ENCODE measurements around the gene GOLGA8A.
"Not testable (repeated sequence)": the region's sequence is repeated elsewhere in the genome, so short reads cannot be mapped to it uniquely, and the experiment has no call there.

Gene GOLGA8A

DNA sequence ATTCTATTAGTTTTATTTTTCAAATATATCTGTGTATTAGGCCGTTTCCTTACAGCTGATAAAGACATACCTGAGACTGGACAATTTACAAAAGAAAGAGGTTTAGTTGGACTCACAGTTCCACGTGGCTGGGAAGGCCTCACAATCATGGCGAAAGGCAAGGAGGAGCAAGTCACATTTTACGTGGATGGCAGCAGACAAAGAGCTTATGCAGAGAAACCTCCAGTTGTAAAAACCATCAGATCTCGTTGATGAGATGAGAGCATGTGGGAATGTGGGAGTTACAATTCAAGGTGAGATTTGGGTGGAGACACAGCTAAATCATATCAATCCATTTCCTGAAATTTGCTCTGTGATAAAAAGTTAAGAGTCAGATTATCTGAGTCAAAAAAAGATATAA, 2.3 kb upstream of the GOLGA8A start:
- DNase-seq: no peak
- no peaks in the 10 kb centered on the region for H3K36me3 ChIP-seq (ENCODE audit: control insufficient read depth, insufficient read depth, low read length)
- no peaks in the 10 kb centered on the region for H3K27me3 ChIP-seq (replicated peaks; ENCODE audit: control insufficient read depth, insufficient read depth, low read length, poor library complexity, severe bottlenecking)
- no peak overlapping the region for H3K27ac ChIP-seq (ENCODE audit: insufficient read depth, low read length, poor library complexity, severe bottlenecking)
- H3K4me1 ChIP-seq (ENCODE audit: control insufficient read depth, insufficient read depth, low read length, poor library complexity, severe bottlenecking): no peaks in the 10 kb centered on the region
- no peaks in the 10 kb centered on the region for H3K9me3 ChIP-seq (ENCODE audit: control insufficient read depth, low read length)
- no peak overlapping the region for H3K4me3 ChIP-seq (ENCODE audit: insufficient read depth, low read depth, low read length, poor library complexity, severe bottlenecking)

DNA sequence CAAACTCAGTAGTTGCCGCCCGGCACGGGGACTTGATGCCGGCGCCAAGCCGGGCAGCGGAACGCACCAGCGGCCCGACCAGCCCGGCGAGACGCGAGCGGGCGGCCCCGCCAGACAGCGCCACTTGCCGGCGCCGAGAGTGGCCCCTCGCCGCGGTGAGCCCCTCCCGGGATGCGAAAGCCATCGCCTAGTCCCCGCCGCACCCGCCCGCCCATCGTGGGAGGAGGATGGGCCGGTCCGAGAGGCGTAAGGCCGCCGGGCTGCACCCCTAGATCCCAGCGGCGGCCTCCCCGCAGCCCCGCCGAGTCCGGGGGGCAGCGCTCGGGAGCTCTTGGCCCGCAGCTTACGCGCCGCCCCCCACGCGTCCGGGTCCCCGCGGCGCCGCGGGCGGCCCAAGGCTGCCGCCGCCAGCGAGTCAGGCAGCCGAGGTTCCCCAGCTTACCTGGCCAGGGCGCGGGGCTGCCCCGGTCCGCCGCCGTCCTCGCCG, 609 bp downstream of the GOLGA8A start:
- Histone ChIP-seq H3K36me3 (ENCODE audit: control insufficient read depth, insufficient read depth, low read length) (peaks cover 4% of the 10 kb centered on the region), H3K4me3 (ENCODE audit: insufficient read depth, low read depth, low read length, poor library complexity, severe bottlenecking) (peak overlapping the region; percentile 73), H3K4me1 (ENCODE audit: control insufficient read depth, insufficient read depth, low read length, poor library complexity, severe bottlenecking) (no peaks in the 10 kb centered on the region), H3K27ac (ENCODE audit: insufficient read depth, low read length, poor library complexity, severe bottlenecking) (peak overlapping the region; percentile 18), H3K9me3 (ENCODE audit: control insufficient read depth, low read length) (no peaks in the 10 kb centered on the region), H3K27me3 (replicated peaks; ENCODE audit: control insufficient read depth, insufficient read depth, low read length, poor library complexity, severe bottlenecking) (no peaks in the 10 kb centered on the region)
- peak; percentile 11 to 23 (median 20) for DNase-seq

DNA sequence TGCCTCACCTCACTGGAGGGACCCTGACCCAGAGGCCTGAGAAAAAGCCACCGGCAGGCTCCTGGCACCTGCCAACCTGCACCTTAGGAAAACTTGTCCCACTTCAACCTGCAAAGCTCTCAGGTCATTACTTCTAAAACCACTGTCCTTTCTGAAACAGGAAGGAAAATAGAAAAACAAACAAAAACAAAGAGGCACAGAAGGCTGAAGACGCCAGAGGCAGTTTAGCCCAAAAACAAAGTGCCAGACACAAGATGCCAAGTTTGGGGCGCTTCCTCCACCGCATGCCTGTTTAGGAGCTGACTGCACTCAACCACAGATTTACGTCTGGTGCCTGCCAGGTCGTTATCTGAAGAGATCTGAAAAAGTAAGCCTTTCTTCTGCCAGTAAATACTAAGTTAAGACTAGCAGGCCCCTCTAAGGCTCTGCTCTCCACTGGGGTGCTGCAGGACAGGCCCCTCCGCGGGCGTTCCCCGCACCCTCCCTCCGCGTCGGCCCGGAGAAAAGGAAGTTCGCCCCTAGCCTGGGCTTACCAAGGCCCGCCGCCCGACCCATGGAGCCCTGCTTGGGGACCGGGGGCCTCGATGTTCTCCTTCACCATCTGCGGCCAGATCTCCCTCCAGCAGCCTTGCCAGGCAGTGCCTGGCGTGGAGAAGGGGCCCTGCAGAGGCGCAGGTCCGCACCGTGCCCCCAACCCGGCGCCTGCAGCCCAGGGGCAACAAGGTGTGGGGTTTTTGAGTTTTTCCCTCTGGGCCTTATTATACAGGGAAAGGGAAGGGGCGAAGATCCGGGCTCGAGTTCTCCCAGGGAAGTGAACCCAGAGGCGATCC, 1.3 kb downstream of the GOLGA8A start:
- peak overlapping the region; percentile 18 for H3K27ac ChIP-seq (ENCODE audit: insufficient read depth, low read length, poor library complexity, severe bottlenecking)

DNA sequence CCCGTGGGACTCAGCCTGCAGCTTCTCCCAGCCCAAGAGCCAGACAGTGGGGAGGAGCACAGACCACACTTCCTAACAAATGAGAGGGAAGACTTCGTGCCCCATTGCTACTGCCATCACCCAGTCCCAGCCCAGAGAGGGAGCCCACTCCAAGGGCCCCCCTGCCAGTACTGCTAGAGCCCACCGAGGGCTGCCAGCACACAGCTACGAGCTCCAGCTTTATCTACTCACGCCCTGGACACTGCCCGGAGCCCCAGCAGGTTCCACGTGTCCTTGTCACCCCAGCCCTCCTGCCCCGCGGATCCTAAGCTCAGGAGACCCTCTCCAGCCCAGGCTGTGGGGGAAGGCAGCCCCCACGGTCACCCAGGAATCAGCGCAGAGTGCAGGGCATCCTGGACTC, 1.9 kb downstream of the GOLGA8A start:
- Histone ChIP-seq H3K27me3 (replicated peaks; ENCODE audit: control insufficient read depth, insufficient read depth, low read length, poor library complexity, severe bottlenecking) (no peaks in the 10 kb centered on the region), H3K27ac (ENCODE audit: insufficient read depth, low read length, poor library complexity, severe bottlenecking) (no peak overlapping the region), H3K9me3 (ENCODE audit: control insufficient read depth, low read length) (no peaks in the 10 kb centered on the region), H3K36me3 (ENCODE audit: control insufficient read depth, insufficient read depth, low read length) (peaks cover 4% of the 10 kb centered on the region), H3K4me1 (ENCODE audit: control insufficient read depth, insufficient read depth, low read length, poor library complexity, severe bottlenecking) (no peaks in the 10 kb centered on the region), H3K4me3 (ENCODE audit: insufficient read depth, low read depth, low read length, poor library complexity, severe bottlenecking) (peak overlapping the region; percentile 73)
- no peak for DNase-seq

More for the DNA sequence above, 1.3 kb downstream of the GOLGA8A start:
- Histone ChIP-seq H3K9me3 (ENCODE audit: control insufficient read depth, low read length) (no peaks in the 10 kb centered on the region), H3K27me3 (replicated peaks; ENCODE audit: control insufficient read depth, insufficient read depth, low read length, poor library complexity, severe bottlenecking) (no peaks in the 10 kb centered on the region), H3K4me1 (ENCODE audit: control insufficient read depth, insufficient read depth, low read length, poor library complexity, severe bottlenecking) (no peaks in the 10 kb centered on the region), H3K36me3 (ENCODE audit: control insufficient read depth, insufficient read depth, low read length) (peaks cover 4% of the 10 kb centered on the region), H3K4me3 (ENCODE audit: insufficient read depth, low read depth, low read length, poor library complexity, severe bottlenecking) (peak overlapping the region; percentile 73)
- DNase-seq: peak in 2 of 3 donors; percentile 21 to 29

DNA sequence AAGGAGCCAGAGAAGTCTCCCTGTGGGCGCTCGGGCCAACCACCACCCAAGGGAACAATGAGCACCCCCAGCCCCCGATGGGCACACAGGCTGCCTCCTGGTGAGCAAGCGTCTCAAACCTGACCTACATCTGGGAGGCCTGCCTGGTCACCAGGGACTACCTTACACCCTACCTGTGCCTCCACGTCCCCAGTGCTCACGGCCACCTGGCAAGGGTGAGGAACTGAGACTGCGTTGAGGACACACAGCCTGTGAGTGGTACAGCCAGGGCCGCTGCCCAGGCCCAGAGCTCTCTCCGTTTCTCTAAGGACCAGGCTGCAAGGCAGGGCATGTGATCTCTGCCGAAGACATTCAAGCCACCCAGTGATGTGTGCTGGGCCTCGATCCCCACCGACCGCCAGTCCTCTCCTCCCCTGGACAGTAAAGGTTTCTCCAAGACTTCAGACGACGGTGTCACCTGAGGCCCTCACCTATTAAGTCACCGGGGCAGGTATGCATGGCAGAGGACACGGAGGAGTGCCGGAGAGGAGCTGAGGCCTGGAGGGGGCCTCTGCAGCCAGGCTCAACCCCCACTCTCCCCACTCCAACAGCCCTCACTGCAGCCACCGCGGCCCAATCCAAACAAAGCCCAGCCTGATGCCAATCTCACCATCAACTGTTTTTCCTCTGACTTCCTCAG, 2.8 kb downstream of the GOLGA8A start:
- no peaks in the 10 kb centered on the region for H3K27me3 ChIP-seq (replicated peaks; ENCODE audit: control insufficient read depth, insufficient read depth, low read length, poor library complexity, severe bottlenecking)

DNA sequence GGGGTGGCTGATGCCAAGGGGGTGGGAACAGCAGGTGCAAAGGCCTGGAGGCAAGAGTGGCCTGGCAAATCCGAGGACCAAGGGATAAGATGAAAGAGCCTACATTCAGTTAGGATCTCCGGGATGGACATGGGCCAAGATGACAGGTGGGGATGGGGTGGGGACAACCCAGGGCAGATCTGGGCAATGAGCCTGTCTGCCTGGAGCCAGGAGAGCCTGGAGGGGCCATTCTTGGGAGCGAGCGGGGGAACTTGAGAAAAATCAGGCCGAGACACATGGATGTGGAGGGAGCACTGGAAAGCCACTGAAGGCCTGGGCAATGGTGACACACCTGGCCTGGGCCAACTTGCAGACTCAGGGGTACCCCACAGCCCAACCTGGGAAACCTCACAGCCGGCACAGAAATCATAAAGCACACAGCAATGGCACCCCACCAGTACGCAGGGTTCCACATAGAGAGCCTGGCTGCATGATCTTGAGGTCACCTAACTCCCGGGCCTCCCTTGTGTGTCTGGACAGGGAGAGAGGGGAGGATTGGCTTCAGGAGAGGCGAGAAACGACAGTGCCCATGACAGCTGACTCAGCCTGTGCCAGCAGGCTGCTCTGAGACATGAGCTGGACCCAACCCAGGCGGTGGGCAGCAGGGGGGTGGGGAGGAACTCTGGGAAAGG, 3.5 kb downstream of the GOLGA8A start:
- not testable (repeated sequence) for H3K27me3 ChIP-seq (replicated peaks; ENCODE audit: control insufficient read depth, insufficient read depth, low read length, poor library complexity, severe bottlenecking); H3K4me1 ChIP-seq (ENCODE audit: control insufficient read depth, insufficient read depth, low read length, poor library complexity, severe bottlenecking); H3K9me3 ChIP-seq (ENCODE audit: control insufficient read depth, low read length); H3K27ac ChIP-seq (ENCODE audit: insufficient read depth, low read length, poor library complexity, severe bottlenecking); H3K4me3 ChIP-seq (ENCODE audit: insufficient read depth, low read depth, low read length, poor library complexity, severe bottlenecking); H3K36me3 ChIP-seq (ENCODE audit: control insufficient read depth, insufficient read depth, low read length); DNase-seq

More for the DNA sequence above, 2.8 kb downstream of the GOLGA8A start:
- H3K9me3 ChIP-seq (ENCODE audit: control insufficient read depth, low read length): no peaks in the 10 kb centered on the region
- no peak overlapping the region for H3K27ac ChIP-seq (ENCODE audit: insufficient read depth, low read length, poor library complexity, severe bottlenecking)
- peaks cover 4% of the 10 kb centered on the region for H3K36me3 ChIP-seq (ENCODE audit: control insufficient read depth, insufficient read depth, low read length)
- no peak for DNase-seq
- no peaks in the 10 kb centered on the region for H3K4me1 ChIP-seq (ENCODE audit: control insufficient read depth, insufficient read depth, low read length, poor library complexity, severe bottlenecking)
- no peak overlapping the region for H3K4me3 ChIP-seq (ENCODE audit: insufficient read depth, low read depth, low read length, poor library complexity, severe bottlenecking)

DNA sequence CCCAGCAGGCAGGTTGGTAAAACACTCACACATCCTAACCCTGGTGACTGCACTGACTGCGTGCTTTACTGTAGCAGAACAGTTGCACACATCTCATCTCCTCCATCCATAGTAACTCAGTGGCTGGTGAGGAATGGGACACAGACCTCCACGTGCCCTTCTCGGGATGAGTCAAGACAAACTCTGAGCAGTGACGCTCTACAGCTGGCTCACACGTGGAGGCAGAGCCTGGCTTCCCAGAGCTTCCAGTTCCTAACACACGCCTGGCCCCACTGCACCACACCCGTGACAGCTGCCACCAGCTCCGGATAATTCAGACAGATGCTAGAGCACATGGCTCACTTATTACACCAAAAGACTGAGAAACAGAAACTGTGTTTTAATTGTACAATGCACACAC, 7.0 kb downstream of the GOLGA8A start:
- DNase-seq; H3K27me3 ChIP-seq (replicated peaks; ENCODE audit: control insufficient read depth, insufficient read depth, low read length, poor library complexity, severe bottlenecking); H3K9me3 ChIP-seq (ENCODE audit: control insufficient read depth, low read length); H3K27ac ChIP-seq (ENCODE audit: insufficient read depth, low read length, poor library complexity, severe bottlenecking); H3K4me1 ChIP-seq (ENCODE audit: control insufficient read depth, insufficient read depth, low read length, poor library complexity, severe bottlenecking); H3K36me3 ChIP-seq (ENCODE audit: control insufficient read depth, insufficient read depth, low read length); H3K4me3 ChIP-seq (ENCODE audit: insufficient read depth, low read depth, low read length, poor library complexity, severe bottlenecking): not testable (repeated sequence)

DNA sequence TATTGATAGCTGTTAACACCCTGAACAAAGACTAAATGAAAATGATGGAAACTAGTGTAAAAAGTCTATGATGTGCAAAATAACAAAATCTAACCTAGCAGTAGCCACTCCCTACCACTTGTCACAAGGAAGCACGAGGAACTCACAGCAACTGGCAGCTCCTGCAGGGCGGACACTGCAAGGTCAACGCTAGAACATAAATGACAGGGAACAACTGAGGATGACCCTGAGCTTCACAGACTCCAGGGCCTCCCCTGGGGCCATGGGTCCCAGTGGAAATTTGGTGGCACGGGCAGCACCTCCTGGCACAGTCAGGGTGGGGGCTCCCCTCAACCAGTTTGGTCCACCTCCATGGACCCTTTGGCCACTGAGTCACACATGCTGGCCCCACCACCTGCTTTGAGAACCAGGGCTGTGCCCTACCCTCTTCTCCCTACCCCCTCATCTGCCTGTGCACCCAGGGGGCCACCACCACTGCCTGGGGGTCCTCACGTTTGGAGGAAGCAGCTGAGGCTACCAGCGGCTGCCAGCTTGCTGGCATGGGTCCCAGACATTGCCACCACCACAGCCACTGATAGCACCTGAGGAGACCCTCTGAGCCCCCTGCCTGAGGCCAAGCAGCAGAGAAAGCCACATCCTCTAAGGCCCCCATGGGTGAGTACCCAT, 14.1 kb downstream of the GOLGA8A start:
- not testable (repeated sequence) for H3K9me3 ChIP-seq (ENCODE audit: control insufficient read depth, low read length); H3K27ac ChIP-seq (ENCODE audit: insufficient read depth, low read length, poor library complexity, severe bottlenecking); DNase-seq; H3K27me3 ChIP-seq (replicated peaks; ENCODE audit: control insufficient read depth, insufficient read depth, low read length, poor library complexity, severe bottlenecking); H3K4me3 ChIP-seq (ENCODE audit: insufficient read depth, low read depth, low read length, poor library complexity, severe bottlenecking); H3K4me1 ChIP-seq (ENCODE audit: control insufficient read depth, insufficient read depth, low read length, poor library complexity, severe bottlenecking); H3K36me3 ChIP-seq (ENCODE audit: control insufficient read depth, insufficient read depth, low read length)

DNA sequence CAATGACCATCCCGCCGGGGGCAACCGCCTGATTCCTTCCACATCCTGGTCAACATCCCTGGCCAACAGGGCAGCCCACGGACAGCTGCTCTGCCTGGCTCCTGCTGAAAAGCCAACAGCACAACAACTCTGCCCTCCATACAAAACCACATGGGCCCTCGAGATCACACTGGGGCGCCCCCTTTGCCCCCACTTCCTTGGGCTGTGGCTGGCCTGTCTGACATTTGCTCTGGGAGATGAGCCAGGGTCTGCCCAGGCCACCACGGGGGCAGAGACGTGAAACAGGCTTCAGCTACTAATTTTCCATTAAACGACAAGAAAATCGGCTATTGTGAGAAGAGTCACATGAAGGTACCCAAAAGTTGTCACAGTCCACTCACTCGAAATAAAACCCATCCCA, 16.7 kb downstream of the GOLGA8A start:
- not testable (repeated sequence) for H3K9me3 ChIP-seq (ENCODE audit: control insufficient read depth, low read length); H3K27ac ChIP-seq (ENCODE audit: insufficient read depth, low read length, poor library complexity, severe bottlenecking); H3K36me3 ChIP-seq (ENCODE audit: control insufficient read depth, insufficient read depth, low read length); H3K27me3 ChIP-seq (replicated peaks; ENCODE audit: control insufficient read depth, insufficient read depth, low read length, poor library complexity, severe bottlenecking); DNase-seq; H3K4me3 ChIP-seq (ENCODE audit: insufficient read depth, low read depth, low read length, poor library complexity, severe bottlenecking); H3K4me1 ChIP-seq (ENCODE audit: control insufficient read depth, insufficient read depth, low read length, poor library complexity, severe bottlenecking)
